ENCODE data around the gene CTXN1.
"Not testable (repeated sequence)": the region's sequence is repeated elsewhere in the genome, so short reads cannot be mapped to it uniquely, and the experiment has no call there.

Gene CTXN1

DNA sequence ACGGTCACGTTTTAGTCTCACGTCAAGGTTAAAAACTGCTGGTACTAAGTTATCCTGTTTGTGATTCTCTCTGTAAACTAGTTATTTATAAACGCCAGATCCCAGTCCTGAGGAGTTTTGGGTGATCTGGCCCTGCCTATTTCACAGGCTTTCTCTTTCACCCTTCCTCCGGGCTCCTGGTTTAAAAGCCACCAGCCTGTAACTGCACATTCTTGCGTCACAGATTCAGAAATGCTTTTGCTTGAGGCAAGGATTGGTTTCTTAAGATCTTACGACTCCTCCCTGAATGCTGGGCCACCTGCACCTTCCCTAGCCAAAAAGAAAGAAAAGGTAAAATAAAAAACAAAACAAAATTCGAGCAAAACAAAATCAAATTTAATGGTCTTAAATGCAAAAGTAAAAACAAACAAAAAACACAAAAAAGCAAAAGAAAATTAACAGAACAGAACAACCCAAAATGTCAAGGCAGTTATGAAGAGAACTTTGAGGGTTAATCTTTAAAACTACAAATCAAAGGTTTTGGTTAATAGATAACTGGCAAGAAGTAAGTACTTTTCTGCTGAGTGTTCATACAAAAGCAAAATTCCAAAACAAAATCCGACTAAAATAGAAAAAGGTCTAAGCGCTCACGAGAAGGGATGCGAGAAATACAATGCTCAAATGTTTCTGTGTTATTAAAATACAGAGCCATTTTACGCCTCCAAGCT is 36.1 kb upstream of the CTXN1 start:
- no peak overlapping the region for H3K4me3 ChIP-seq (ENCODE audit: low read length)
- TF ChIP-seq, protein P1, sequence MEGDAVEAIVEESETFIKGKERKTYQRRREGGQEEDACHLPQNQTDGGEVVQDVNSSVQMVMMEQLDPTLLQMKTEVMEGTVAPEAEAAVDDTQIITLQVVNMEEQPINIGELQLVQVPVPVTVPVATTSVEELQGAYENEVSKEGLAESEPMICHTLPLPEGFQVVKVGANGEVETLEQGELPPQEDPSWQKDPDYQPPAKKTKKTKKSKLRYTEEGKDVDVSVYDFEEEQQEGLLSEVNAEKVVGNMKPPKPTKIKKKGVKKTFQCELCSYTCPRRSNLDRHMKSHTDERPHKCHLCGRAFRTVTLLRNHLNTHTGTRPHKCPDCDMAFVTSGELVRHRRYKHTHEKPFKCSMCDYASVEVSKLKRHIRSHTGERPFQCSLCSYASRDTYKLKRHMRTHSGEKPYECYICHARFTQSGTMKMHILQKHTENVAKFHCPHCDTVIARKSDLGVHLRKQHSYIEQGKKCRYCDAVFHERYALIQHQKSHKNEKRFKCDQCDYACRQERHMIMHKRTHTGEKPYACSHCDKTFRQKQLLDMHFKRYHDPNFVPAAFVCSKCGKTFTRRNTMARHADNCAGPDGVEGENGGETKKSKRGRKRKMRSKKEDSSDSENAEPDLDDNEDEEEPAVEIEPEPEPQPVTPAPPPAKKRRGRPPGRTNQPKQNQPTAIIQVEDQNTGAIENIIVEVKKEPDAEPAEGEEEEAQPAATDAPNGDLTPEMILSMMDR (IDR thresholded peaks at IDR 0.05; ENCODE audit: insufficient read depth, low read depth, low read length, missing control alignments) = no peak
- peak; percentile 19 for DNase-seq (ENCODE audit: low read depth)

DNA sequence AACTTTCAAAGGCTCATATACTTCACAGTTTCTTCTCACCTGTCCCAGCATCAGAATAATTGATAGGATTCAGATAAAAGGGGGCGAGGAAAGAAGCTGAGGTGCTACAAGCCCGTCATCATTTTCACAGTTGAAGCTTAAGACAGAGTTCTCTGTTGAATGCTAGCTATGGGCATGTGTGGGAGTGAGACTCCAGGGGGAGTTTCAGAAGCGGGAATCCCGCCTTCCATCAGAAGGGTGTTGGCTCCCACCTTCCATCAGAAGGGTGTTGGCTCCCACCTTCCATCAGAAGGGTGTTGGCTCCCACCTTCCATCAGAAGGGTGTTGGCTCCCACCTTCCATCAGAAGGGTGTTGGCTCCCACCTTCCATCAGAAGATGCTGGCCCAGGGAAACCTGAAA is 35.1 kb upstream of the CTXN1 start:
- H3K4me3 ChIP-seq (ENCODE audit: low read length); DNase-seq (ENCODE audit: low read depth): not testable (repeated sequence)

DNA sequence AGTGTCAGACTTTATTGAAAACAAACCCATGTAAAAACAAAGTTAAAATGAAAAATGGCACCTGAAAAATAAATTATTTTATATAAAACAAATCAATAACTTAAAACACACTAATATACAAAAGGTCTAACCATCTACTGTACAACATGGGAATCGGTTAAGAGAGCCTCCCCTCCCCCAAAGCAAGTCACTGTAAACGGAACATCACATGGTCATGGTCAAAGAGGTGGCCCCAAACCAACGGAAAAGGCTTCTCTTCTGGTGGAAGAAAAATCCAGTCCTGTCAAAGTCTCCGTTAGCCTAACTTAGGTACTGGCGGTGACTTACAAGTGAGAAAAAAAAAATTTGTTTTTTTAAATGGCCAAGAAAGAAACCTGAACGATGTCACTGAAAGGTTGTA is 33.3 kb upstream of the CTXN1 start:
- TF ChIP-seq, protein P1 (IDR thresholded peaks at IDR 0.05; ENCODE audit: insufficient read depth, low read depth, low read length, missing control alignments) = no peak
- H3K4me3 ChIP-seq (ENCODE audit: low read length) = no peak overlapping the region
- no peak for DNase-seq (ENCODE audit: low read depth)

DNA sequence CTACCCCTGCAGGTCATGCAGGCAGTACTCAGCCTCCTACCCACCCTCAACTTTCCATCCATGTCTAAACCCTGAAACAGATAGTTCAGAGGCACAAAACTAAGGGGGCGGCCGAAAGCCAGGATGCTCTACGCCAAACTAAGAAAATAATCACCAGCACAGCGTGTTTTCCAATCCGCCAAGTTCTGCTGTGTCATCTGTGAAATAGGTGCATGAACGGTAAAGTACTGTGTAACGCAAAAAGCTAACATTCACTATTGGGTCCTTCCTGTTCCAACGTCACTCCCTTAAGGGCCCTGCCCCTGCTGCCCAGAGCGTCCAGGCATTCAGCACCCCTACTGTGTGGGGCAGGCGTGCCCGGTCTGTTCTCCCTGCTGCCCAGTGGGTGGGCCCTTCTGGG is 29.8 kb upstream of the CTXN1 start:
- TF ChIP-seq, protein P1 (IDR thresholded peaks at IDR 0.05; ENCODE audit: insufficient read depth, low read depth, low read length, missing control alignments) = no peak
- H3K4me3 ChIP-seq (ENCODE audit: low read length) = no peak overlapping the region
- no peak for DNase-seq (ENCODE audit: low read depth)

DNA sequence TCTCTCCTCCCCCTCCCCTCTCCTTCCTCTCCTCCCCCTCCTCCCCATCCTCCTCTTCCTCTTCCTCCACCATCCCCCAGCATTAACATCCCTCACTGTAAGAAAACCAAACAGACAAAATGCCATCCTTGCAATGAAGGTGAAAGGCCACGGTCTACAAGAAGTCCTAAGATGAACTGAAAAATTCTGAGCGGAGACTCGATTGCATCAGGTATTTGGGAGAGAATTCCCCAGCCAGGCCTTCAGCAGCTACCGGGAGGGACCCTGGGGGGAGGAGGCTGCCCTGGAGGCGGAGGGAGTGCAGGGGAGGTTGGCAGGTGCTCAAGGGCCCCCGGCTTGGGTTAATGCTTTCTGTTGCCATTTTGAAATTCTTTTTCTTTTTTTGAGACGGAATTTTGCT is 27.6 kb upstream of the CTXN1 start:
- TF ChIP-seq, protein P1 (IDR thresholded peaks at IDR 0.05; ENCODE audit: insufficient read depth, low read depth, low read length, missing control alignments) = no peak
- no peak overlapping the region for H3K4me3 ChIP-seq (ENCODE audit: low read length)
- DNase-seq (ENCODE audit: low read depth) = no peak

DNA sequence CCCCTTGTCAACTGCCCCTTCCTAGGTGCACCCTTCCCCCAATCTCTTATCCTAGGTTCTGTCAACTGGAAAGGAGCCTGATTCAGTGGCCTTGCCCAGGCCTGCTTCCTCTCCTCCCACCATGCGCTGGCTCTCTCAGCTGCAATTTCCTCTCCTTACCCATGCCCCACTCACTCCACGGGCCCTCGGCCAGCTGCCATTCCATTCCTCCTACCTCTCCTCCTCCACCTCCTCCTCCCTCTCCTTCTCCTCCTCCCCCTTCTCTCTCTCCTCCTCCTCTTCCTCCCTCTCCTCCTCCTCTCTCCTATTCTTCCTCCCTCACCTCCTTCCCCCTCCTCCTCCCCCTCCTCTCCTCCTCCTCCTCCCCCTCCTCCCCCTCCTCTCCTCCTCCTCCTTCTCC is 27.1 kb upstream of the CTXN1 start:
- TF ChIP-seq, protein P1 (IDR thresholded peaks at IDR 0.05; ENCODE audit: insufficient read depth, low read depth, low read length, missing control alignments) = no peak
- peak; percentile 84 for DNase-seq (ENCODE audit: low read depth)

DNA sequence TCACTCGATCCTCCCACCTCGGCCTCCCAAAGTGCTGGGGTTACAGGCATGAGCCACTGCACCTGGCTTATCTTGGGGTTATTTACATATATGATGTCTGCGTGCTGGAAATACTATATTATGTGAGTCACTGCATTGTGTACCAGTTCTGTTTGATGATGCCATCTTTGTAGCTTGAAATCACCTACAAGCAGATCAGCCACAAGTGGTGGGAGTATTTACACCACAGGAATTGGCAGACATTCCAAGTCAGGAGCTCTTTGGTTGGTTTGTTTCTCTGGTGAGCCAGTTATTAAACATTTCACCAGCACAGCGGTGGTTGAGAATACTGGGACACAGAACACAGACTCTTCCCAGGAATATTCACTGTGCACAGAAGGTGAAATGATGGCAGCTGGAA is 22.0 kb upstream of the CTXN1 start:
- no peak overlapping the region for H3K4me3 ChIP-seq (ENCODE audit: low read length)
- peak; percentile 72 for DNase-seq (ENCODE audit: low read depth)
- TF ChIP-seq, protein P1 (IDR thresholded peaks at IDR 0.05; ENCODE audit: insufficient read depth, low read depth, low read length, missing control alignments) = no peak

More for the DNA sequence above, 27.1 kb upstream of the CTXN1 start:
- H3K4me3 ChIP-seq (ENCODE audit: low read length) = no peak overlapping the region

All from epithelial cell of esophagus (primary cell).